ENCODE data around the gene TPGS2.

DNA sequence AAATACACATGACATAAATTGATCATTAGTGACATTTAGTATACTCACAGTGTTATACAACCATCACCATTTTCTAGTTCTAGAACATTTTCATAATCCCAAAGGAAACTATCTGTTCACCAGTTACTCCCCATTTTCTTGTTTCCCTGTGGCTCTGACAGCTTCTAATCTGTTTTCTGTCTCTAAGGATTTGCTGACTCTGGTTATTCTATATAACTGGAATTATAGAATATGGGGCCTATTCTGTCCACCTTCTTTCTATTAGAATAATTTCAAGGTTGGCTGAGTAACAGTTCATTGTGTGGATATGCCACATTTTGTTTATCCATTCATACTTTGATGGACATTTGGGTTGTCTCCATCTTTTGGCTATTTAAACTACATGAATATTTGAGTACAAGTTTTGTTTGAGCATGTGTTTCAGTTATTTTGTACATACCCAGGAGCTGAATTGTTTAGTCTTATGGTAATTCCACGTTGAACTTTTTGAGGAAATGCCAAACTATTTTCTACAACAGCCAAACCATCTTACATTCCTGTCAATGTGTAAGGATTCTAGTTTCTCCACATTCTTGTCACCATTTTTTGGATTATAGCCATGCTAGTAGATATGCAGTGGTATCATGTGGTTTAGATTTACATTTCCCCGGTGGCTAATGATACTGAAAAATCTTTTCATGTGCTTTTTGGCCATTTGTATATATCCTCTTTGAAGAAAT lies 20.6 kb upstream of the TPGS2 start:
- TF ChIP-seq, protein P1, sequence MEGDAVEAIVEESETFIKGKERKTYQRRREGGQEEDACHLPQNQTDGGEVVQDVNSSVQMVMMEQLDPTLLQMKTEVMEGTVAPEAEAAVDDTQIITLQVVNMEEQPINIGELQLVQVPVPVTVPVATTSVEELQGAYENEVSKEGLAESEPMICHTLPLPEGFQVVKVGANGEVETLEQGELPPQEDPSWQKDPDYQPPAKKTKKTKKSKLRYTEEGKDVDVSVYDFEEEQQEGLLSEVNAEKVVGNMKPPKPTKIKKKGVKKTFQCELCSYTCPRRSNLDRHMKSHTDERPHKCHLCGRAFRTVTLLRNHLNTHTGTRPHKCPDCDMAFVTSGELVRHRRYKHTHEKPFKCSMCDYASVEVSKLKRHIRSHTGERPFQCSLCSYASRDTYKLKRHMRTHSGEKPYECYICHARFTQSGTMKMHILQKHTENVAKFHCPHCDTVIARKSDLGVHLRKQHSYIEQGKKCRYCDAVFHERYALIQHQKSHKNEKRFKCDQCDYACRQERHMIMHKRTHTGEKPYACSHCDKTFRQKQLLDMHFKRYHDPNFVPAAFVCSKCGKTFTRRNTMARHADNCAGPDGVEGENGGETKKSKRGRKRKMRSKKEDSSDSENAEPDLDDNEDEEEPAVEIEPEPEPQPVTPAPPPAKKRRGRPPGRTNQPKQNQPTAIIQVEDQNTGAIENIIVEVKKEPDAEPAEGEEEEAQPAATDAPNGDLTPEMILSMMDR (IDR thresholded peaks at IDR 0.05 in 2 of 3, conservative IDR thresholded peaks at IDR 0.05 in 1 of 3; ENCODE audit: borderline replicate concordance in 1 of 3, insufficient read depth in 1 of 3, low read depth in 2 of 3, low read length in 2 of 3), result no peak
- TF ChIP-seq YY1 (IDR thresholded peaks at IDR 0.05; ENCODE audit: extremely low read depth, insufficient replicate concordance, low read depth, low read length), result no peak
- no peak for TF ChIP-seq POLR2A (IDR thresholded peaks at IDR 0.05; ENCODE audit: borderline replicate concordance, extremely low read depth, insufficient read depth, insufficient read length)
- no peak for TF ChIP-seq REST (IDR thresholded peaks at IDR 0.05; ENCODE audit: low read depth)
- no peak for TF ChIP-seq EZH2 (IDR thresholded peaks at IDR 0.05)
- TF ChIP-seq, protein P2, sequence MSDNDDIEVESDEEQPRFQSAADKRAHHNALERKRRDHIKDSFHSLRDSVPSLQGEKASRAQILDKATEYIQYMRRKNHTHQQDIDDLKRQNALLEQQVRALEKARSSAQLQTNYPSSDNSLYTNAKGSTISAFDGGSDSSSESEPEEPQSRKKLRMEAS (IDR thresholded peaks at IDR 0.05), result no peak
- TF ChIP-seq CEBPB (IDR thresholded peaks at IDR 0.05; ENCODE audit: low read depth), result no peak
- no peak for TF ChIP-seq TCF7L2 (IDR thresholded peaks at IDR 0.05; ENCODE audit: borderline replicate concordance, extremely low read depth, insufficient read depth, insufficient read length)
- TF ChIP-seq, protein P3, sequence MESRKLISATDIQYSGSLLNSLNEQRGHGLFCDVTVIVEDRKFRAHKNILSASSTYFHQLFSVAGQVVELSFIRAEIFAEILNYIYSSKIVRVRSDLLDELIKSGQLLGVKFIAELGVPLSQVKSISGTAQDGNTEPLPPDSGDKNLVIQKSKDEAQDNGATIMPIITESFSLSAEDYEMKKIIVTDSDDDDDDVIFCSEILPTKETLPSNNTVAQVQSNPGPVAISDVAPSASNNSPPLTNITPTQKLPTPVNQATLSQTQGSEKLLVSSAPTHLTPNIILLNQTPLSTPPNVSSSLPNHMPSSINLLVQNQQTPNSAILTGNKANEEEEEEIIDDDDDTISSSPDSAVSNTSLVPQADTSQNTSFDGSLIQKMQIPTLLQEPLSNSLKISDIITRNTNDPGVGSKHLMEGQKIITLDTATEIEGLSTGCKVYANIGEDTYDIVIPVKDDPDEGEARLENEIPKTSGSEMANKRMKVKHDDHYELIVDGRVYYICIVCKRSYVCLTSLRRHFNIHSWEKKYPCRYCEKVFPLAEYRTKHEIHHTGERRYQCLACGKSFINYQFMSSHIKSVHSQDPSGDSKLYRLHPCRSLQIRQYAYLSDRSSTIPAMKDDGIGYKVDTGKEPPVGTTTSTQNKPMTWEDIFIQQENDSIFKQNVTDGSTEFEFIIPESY (IDR thresholded peaks at IDR 0.05; ENCODE audit: extremely low read depth, insufficient replicate concordance, low read length), result no peak
- TF ChIP-seq POLR2AphosphoS5 (IDR thresholded peaks at IDR 0.05; ENCODE audit: low read depth, low read length), result no peak
- TF ChIP-seq JUND (IDR thresholded peaks at IDR 0.05), result no peak
- TF ChIP-seq ZNF274 (IDR thresholded peaks at IDR 0.05; ENCODE audit: low read depth, low read length), result no peak

All from HCT116 (cell line).